ENCODE results near the gene PITPNM3.

GRCh38 chr17:6460531-6461161, 95.7 kb downstream of the PITPNM3 start:
- TF ChIP-seq CTCF (IDR thresholded peaks at IDR 0.05) (no peak), POLR2AphosphoS5 (IDR thresholded peaks at IDR 0.05; ENCODE audit: insufficient read depth in 1 of 2, low read depth in 1 of 2) (no peak)
